GM23338 (cell line): Measurements from ENCODE around the gene SPRYD7. TPM values are rescaled to one million over a fixed set of nuclear protein-coding genes. Genes with fewer than 3 reads are reported as not detected.

Experiments
- ATAC-seq: fragments of 200-7000 bp; cut with Tn5 transposase; 3 replicates; pipeline ENCODE4 v1.9.1; 2020
- DNase-seq: peaks from one replicate; pipeline ENCODE4 v3.0.0-alpha.2; 2015; ENCODE audit warnings: low spot score
- H2AFZ ChIP-seq: fragments of 200-600 bp; sonication (generic); 2 replicates; pipeline ENCODE4 v1.8.0; 2016; ENCODE audit warnings: antibody characterized with exemption, mild to moderate bottlenecking, moderate library complexity
- H3F3A ChIP-seq: fragments of 200-600 bp; sonication (generic); replicated peaks from 2 replicates; pipeline ENCODE4 v1.8.0; 2017; ENCODE audit warnings: antibody characterized with exemption, mixed run types, low read depth
- H3K27ac ChIP-seq: fragments of 200-600 bp; sonication (generic); 2 replicates; pipeline ENCODE4 v1.6.1; 2016; ENCODE audit warnings: low read depth
- H3K27me3 ChIP-seq: fragments of 200-600 bp; sonication (generic); 2 replicates; pipeline ENCODE4 v1.8.0; 2016; ENCODE audit warnings: mild to moderate bottlenecking, mixed run types, moderate library complexity; ENCODE audit not compliant: insufficient read depth
- H3K36me3 ChIP-seq: fragments of 200-600 bp; sonication (generic); 2 replicates; pipeline ENCODE4 v1.8.0; 2016; ENCODE audit warnings: mild to moderate bottlenecking; ENCODE audit not compliant: insufficient read depth
- H3K4me1 ChIP-seq: fragments of 200-600 bp; sonication (generic); 2 replicates; pipeline ENCODE4 v1.8.0; 2016; ENCODE audit warnings: mild to moderate bottlenecking, moderate library complexity; ENCODE audit not compliant: insufficient read depth
- H3K4me2 ChIP-seq: fragments of 200-600 bp; sonication (generic); 2 replicates; pipeline ENCODE4 v1.7.1; 2017; ENCODE audit warnings: mixed run types
- H3K4me3 ChIP-seq: fragments of 200-600 bp; sonication (generic); 2 replicates; pipeline ENCODE4 v1.6.1; 2016; ENCODE audit warnings: mixed run types
- H3K79me2 ChIP-seq: fragments of 200-600 bp; sonication (generic); replicated peaks from 2 replicates; pipeline ENCODE4 v1.8.0; 2017; ENCODE audit warnings: mild to moderate bottlenecking; ENCODE audit not compliant: insufficient read depth
- H3K9me2 ChIP-seq: fragments of 200-600 bp; sonication (generic); 2 replicates; pipeline ENCODE4 v1.8.0; 2017; ENCODE audit not compliant: insufficient read depth
- H4K20me1 ChIP-seq: fragments of 200-600 bp; sonication (generic); replicated peaks from 2 replicates; pipeline ENCODE4 v1.8.0; 2017; ENCODE audit warnings: mild to moderate bottlenecking; ENCODE audit not compliant: insufficient read depth
- H3K27ac Mint-ChIP-seq: 2 replicates; pipeline ENCODE4 v1.8.0; 2020; ENCODE audit warnings: inconsistent platforms, mild to moderate bottlenecking, moderate library complexity, mixed read lengths
- H3K27me3 Mint-ChIP-seq: 3 replicates; pipeline ENCODE4 v1.8.0; 2022; ENCODE audit warnings: low read depth, mild to moderate bottlenecking, moderate library complexity, mixed read lengths, inconsistent platforms; ENCODE audit not compliant: insufficient read depth, poor library complexity
- H3K36me3 Mint-ChIP-seq: 3 replicates; pipeline ENCODE4 v1.8.0; 2021; ENCODE audit warnings: low read depth, mild to moderate bottlenecking, inconsistent platforms, moderate library complexity, mixed read lengths
- H3K4me1 Mint-ChIP-seq: 3 replicates; pipeline ENCODE4 v1.8.0; 2020; ENCODE audit warnings: mild to moderate bottlenecking, inconsistent platforms, mixed read lengths
- H3K4me3 Mint-ChIP-seq: 3 replicates; pipeline ENCODE4 v1.8.0; 2021; ENCODE audit warnings: moderate library complexity, mild to moderate bottlenecking, inconsistent platforms, mixed read lengths
- H3K9me3 Mint-ChIP-seq: 3 replicates; pipeline ENCODE4 v1.8.0; 2020; ENCODE audit warnings: moderate library complexity, mild to moderate bottlenecking, inconsistent platforms, mixed read lengths
- CTCF ChIP-seq, 2 experiments: fragments of 200-600 bp in 1 of 2; sonication (generic) in 1 of 2; conservative IDR thresholded peaks; 2 replicates each; pipeline versions ENCODE4 v1.5.1 to v1.6.1; 2016 to 2017; ENCODE audit warnings: antibody characterized with exemption in 2 of 2, low read depth in 2 of 2, mild to moderate bottlenecking in 2 of 2, moderate library complexity in 1 of 2
- NANOG ChIP-seq: IDR thresholded peaks from 2 replicates; pipeline ENCODE4 v1.6.1; 2016; ENCODE audit warnings: antibody characterized with exemption, borderline replicate concordance
- POLR2AphosphoS5 ChIP-seq: IDR thresholded peaks from 2 replicates; pipeline ENCODE4 v1.6.1; 2016; ENCODE audit warnings: antibody characterized with exemption, low read depth
- REST ChIP-seq: IDR thresholded peaks from one replicate; pipeline ENCODE4 v1.6.1; 2018; ENCODE audit warnings: antibody characterized with exemption; ENCODE audit not compliant: unreplicated experiment
- STAT1 ChIP-seq: IDR thresholded peaks from one replicate; pipeline ENCODE4 v1.6.1; 2016; ENCODE audit warnings: antibody characterized with exemption; ENCODE audit not compliant: unreplicated experiment
- ZNF114 ChIP-seq: fragments of 250-450 bp; sonication (Bioruptor Pico); IDR thresholded peaks from 2 replicates; pipeline ENCODE4 v1.5.0; 2020; ENCODE audit warnings: mild to moderate bottlenecking, moderate library complexity
- long read RNA-seq: library from polyadenylated mRNA; unstranded; transcript quantifications from one replicate; pipeline ENCODE4 v2.0.0, GENCODE V29; 2020; ENCODE audit not compliant: unreplicated experiment
- polyA plus RNA-seq: library from polyadenylated mRNA; unstranded; fragments of >200 nt; fragmentation: Nextera tagmentation; extraction: Ambion mirVana; gene quantifications from 2 replicates; pipeline ENCODE4 v1.2.1, GENCODE V29; 2016
- total RNA-seq: library from RNA; depleted of rRNA; stranded (reverse); fragments of >200 nt; shearing (Covaris generic); gene quantifications from 2 replicates; pipeline ENCODE4 v1.2.3, GENCODE V29; 2014; rRNA removed
- TF ChIP-seq, protein P1 (sequence below): fragments of 250-450 bp; sonication (Bioruptor Pico); IDR thresholded peaks from 2 replicates; pipeline ENCODE4 v1.5.0; 2020; ENCODE audit warnings: mild to moderate bottlenecking, moderate library complexity

SPRYD7 gene, protein sequence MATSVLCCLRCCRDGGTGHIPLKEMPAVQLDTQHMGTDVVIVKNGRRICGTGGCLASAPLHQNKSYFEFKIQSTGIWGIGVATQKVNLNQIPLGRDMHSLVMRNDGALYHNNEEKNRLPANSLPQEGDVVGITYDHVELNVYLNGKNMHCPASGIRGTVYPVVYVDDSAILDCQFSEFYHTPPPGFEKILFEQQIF
- total RNA-seq (2.0 and 2.9 TPM in 2 replicates), polyA plus RNA-seq (6.6 and 7.4 TPM in 2 replicates)
- long read RNA-seq, transcript SPRYD7-201 (5 exons, 3,053 nt), result major isoform, 9 of 9 reads
- long read RNA-seq, partial matches to known transcripts, result 0 of 9 reads
- long read RNA-seq, other reads (novel, unspliced or antisense), result 0 of 9 reads

DNA sequence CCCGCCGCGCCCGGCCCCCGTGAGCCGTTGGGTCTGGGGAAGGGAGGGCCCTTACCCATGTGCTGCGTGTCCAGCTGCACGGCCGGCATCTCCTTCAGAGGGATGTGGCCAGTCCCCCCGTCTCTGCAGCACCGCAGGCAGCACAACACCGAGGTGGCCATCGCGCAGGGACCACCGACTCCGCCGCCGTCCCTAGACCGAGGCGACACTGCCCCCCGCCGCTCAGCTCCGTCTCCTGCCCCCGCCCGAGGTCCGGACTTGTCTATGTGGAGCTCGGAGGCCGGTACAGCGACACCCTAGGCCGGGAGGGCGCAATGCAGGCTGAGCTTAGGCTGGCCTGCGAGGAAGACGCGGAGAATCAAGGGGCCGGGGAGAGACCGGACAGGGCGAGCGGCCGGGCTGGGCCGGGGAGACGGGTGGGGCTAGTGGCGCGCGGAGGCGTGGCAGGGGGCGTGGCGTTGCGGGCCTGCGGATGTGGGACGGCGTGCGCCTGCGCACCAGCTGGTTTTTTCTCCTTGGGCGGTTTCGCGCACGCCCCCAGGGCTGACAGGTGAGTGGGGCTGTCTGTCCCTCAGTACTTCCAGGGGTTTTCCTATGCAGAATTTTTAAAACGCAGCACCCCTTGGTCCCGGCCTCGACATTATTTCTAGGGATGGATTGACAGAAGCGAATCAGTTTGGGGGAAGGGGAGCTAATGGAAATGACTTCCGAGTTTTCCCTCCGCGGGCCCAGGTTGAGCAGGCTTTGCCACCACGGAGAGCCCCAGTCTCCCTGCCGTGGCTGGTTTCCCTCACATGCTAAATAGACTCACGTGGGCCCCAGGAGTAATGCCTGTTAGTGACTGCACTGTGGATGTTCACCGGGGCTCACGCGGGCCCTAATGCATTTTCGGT lies at the start of gene SPRYD7:
Gene SPRYD7, minus strand, starts transcription at position 266 of the 893 bp plus-strand sequence. Its CDS starts 105 bp downstream, at position 161.
- H4K20me1 ChIP-seq, result no peaks in the 10 kb centered on the region
- peak; percentile 98 for ATAC-seq
- peaks cover 4% of the 10 kb centered on the region; the same call in 1 of the 3 replicates for H3K4me1 Mint-ChIP-seq
- H3K9me2 ChIP-seq, result no peaks in the 10 kb centered on the region
- peaks cover 11% of the 10 kb centered on the region for H3K27me3 ChIP-seq
- DNase-seq, result peak; percentile 98
- H3K4me2 ChIP-seq, result peak within 1 kb of the TSS; percentile 97
- H3K79me2 ChIP-seq, result no peaks in the 10 kb centered on the region
- H3K27ac ChIP-seq, result no peak within 1 kb of the TSS
- H3K4me1 ChIP-seq, result no peaks in the 10 kb centered on the region
- H3K27me3 Mint-ChIP-seq, result peaks cover 14% of the 10 kb centered on the region
- no peaks in the 10 kb centered on the region for H3K36me3 ChIP-seq
- H3K9me3 Mint-ChIP-seq, result no peaks in the 10 kb centered on the region
- H3K36me3 Mint-ChIP-seq, result no peaks in the 10 kb centered on the region; the same call in 2 of the 3 replicates
- H2AFZ ChIP-seq, result peak within 1 kb of the TSS; percentile 100
- peak within 1 kb of the TSS; percentile 85 for H3K4me3 Mint-ChIP-seq
- peak within 1 kb of the TSS; percentile 85; the same call in 1 of the 2 replicates for H3K27ac Mint-ChIP-seq
- H3K4me3 ChIP-seq, result peak within 1 kb of the TSS; percentile 85
- no peaks in the 10 kb centered on the region for H3F3A ChIP-seq
- peak; percentile 73 to 94 for TF ChIP-seq CTCF (conservative IDR thresholded peaks at IDR 0.05; ENCODE audit: low read depth in 2 of 2)
- no peak for TF ChIP-seq STAT1
- TF ChIP-seq ZNF114 (CRISPR knock-in tag), result no peak
- TF ChIP-seq POLR2AphosphoS5, result peak; percentile 76

- no peaks in the 10 kb centered on the region for H3K9me2 ChIP-seq
- DNase-seq (no peak), ATAC-seq (no peak)
- Mint-ChIP-seq H3K27ac (no peak overlapping the region), H3K4me1 (peaks cover 10% of the 10 kb centered on the region), H3K36me3 (no peaks in the 10 kb centered on the region), H3K9me3 (no peaks in the 10 kb centered on the region), H3K27me3 (peaks cover 10% of the 10 kb centered on the region), H3K4me3 (no peak overlapping the region)
- no peaks in the 10 kb centered on the region for H4K20me1 ChIP-seq
- no peak overlapping the region for H3K27ac ChIP-seq
- H3K4me3 ChIP-seq, result no peak overlapping the region
- no peaks in the 10 kb centered on the region for H3K79me2 ChIP-seq
- H3K4me2 ChIP-seq, result no peak overlapping the region
- H3K36me3 ChIP-seq, result no peaks in the 10 kb centered on the region
- H3K4me1 ChIP-seq, result peaks cover 8% of the 10 kb centered on the region; the same call in 1 of the 2 replicates
- no peaks in the 10 kb centered on the region for H3K27me3 ChIP-seq
- no peak overlapping the region for H2AFZ ChIP-seq
- no peaks in the 10 kb centered on the region for H3F3A ChIP-seq
- TF ChIP-seq, protein P1, sequence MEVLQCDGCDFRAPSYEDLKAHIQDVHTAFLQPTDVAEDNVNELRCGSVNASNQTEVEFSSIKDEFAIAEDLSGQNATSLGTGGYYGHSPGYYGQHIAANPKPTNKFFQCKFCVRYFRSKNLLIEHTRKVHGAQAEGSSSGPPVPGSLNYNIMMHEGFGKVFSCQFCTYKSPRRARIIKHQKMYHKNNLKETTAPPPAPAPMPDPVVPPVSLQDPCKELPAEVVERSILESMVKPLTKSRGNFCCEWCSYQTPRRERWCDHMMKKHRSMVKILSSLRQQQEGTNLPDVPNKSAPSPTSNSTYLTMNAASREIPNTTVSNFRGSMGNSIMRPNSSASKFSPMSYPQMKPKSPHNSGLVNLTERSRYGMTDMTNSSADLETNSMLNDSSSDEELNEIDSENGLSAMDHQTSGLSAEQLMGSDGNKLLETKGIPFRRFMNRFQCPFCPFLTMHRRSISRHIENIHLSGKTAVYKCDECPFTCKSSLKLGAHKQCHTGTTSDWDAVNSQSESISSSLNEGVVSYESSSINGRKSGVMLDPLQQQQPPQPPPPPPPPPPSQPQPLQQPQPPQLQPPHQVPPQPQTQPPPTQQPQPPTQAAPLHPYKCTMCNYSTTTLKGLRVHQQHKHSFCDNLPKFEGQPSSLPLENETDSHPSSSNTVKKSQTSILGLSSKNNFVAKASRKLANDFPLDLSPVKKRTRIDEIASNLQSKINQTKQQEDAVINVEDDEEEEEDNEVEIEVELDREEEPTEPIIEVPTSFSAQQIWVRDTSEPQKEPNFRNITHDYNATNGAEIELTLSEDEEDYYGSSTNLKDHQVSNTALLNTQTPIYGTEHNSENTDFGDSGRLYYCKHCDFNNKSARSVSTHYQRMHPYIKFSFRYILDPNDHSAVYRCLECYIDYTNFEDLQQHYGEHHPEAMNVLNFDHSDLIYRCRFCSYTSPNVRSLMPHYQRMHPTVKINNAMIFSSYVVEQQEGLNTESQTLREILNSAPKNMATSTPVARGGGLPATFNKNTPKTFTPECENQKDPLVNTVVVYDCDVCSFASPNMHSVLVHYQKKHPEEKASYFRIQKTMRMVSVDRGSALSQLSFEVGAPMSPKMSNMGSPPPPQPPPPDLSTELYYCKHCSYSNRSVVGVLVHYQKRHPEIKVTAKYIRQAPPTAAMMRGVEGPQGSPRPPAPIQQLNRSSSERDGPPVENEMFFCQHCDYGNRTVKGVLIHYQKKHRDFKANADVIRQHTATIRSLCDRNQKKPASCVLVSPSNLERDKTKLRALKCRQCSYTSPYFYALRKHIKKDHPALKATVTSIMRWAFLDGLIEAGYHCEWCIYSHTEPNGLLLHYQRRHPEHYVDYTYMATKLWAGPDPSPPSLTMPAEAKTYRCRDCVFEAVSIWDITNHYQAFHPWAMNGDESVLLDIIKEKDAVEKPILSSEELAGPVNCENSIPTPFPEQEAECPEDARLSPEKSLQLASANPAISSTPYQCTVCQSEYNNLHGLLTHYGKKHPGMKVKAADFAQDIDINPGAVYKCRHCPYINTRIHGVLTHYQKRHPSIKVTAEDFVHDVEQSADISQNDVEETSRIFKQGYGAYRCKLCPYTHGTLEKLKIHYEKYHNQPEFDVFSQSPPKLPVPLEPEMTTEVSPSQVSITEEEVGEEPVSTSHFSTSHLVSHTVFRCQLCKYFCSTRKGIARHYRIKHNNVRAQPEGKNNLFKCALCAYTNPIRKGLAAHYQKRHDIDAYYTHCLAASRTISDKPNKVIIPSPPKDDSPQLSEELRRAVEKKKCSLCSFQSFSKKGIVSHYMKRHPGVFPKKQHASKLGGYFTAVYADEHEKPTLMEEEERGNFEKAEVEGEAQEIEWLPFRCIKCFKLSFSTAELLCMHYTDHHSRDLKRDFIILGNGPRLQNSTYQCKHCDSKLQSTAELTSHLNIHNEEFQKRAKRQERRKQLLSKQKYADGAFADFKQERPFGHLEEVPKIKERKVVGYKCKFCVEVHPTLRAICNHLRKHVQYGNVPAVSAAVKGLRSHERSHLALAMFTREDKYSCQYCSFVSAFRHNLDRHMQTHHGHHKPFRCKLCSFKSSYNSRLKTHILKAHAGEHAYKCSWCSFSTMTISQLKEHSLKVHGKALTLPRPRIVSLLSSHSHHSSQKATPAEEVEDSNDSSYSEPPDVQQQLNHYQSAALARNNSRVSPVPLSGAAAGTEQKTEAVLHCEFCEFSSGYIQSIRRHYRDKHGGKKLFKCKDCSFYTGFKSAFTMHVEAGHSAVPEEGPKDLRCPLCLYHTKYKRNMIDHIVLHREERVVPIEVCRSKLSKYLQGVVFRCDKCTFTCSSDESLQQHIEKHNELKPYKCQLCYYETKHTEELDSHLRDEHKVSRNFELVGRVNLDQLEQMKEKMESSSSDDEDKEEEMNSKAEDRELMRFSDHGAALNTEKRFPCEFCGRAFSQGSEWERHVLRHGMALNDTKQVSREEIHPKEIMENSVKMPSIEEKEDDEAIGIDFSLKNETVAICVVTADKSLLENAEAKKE, result no peak
- TF ChIP-seq REST (no peak), NANOG (no peak), ZNF114 (CRISPR knock-in tag) (no peak)
Observed at GRCh38 chr13:49985129-49985528, 49.0 kb upstream of the SPRYD7 start.
